Measurements from ENCODE around the gene PTF1A. TPM values are rescaled to one million over a fixed set of nuclear protein-coding genes. Genes with fewer than 3 reads are reported as not detected.
"Not testable (repeated sequence)": the region's sequence is repeated elsewhere in the genome, so short reads cannot be mapped to it uniquely, and the experiment has no call there.

PTF1A gene
- total and polyA plus RNA-seq, 5 donors: not detected

GRCh38 chr10:23230582-23230981 lies 38.5 kb downstream of the PTF1A start:
- no peaks in the 10 kb centered on the region for H3K27me3 ChIP-seq (ENCODE audit: control insufficient read depth, insufficient read depth)
- intact Hi-C loops (cut with DNase I): no loop called here
- DNase-seq (no peak), ATAC-seq (no peak)
- H3K27ac ChIP-seq (ENCODE audit: low read length): no peak overlapping the region
- no peak overlapping the region for H3K4me3 ChIP-seq (ENCODE audit: low read length)
- no peaks in the 10 kb centered on the region for H3K4me1 ChIP-seq (ENCODE audit: control insufficient read depth, insufficient read depth, low read length)
- WGBS: 80% methylated on average over 1 of the region's 1 CpG
- no peaks in the 10 kb centered on the region for H3K9me3 ChIP-seq (ENCODE audit: control insufficient read depth, low read length)

GRCh38 chr10:23238015-23238414 lies 45.9 kb downstream of the PTF1A start:
- Histone ChIP-seq H3K27me3 (ENCODE audit: control insufficient read depth, insufficient read depth) (no peaks in the 10 kb centered on the region), H3K4me1 (ENCODE audit: control insufficient read depth, insufficient read depth, low read length) (no peaks in the 10 kb centered on the region), H3K9me3 (ENCODE audit: control insufficient read depth, low read length) (no peaks in the 10 kb centered on the region), H3K27ac (ENCODE audit: low read length) (no peak overlapping the region), H3K4me3 (ENCODE audit: low read length) (no peak overlapping the region)
- 67% methylated on average over 3 of the region's 3 CpGs for WGBS
- intact Hi-C loops (cut with DNase I): no loop called here
- ATAC-seq: no peak
- no peak for DNase-seq

- H3K27ac ChIP-seq (ENCODE audit: low read length); DNase-seq; H3K27me3 ChIP-seq (ENCODE audit: control insufficient read depth, insufficient read depth); intact Hi-C loops (cut with DNase I); H3K4me3 ChIP-seq (ENCODE audit: low read length); ATAC-seq; H3K9me3 ChIP-seq (ENCODE audit: control insufficient read depth, low read length); H3K4me1 ChIP-seq (ENCODE audit: control insufficient read depth, insufficient read depth, low read length): not testable (repeated sequence)
- 66% methylated on average over 1 of the region's 1 CpG for WGBS
Observed at GRCh38 chr10:23241779-23242178, 49.7 kb downstream of the PTF1A start.

Other genes with a start within 250 kb of the PTF1A start
- 100 to 1,000 TPM; 112 to 137 (median 118) TPM for gene MSRB2, start 96.7 kb upstream of the PTF1A start, total RNA-seq
- gene MSRB2, start 96.7 kb upstream of the PTF1A start, polyA plus RNA-seq: 113 TPM
- under 1 TPM; 0.18 to 0.66 (median 0.41) TPM for gene C10orf67, start 152.5 kb downstream of the PTF1A start, total RNA-seq
- gene C10orf67, start 152.5 kb downstream of the PTF1A start, polyA plus RNA-seq: 0.27 TPM
- 10 to 100 TPM; 13.5 to 17.8 (median 14.2) TPM for gene OTUD1, start 246.8 kb downstream of the PTF1A start, total RNA-seq
- gene OTUD1, start 246.8 kb downstream of the PTF1A start, polyA plus RNA-seq: 27.3 TPM